K562 (cell line): ENCODE results near the gene TRIM14. TPM values are rescaled to one million over a fixed set of nuclear protein-coding genes. Genes with fewer than 3 reads are reported as not detected.
A peak's percentile ranks its signal among the peaks of the same experiment; 100 is the strongest.

Experiments
- ATAC-seq: fragments of 200-7000 bp; cut with Tn5 transposase; 3 replicates; pipeline ENCODE4 v1.9.1; 2020; ENCODE audit warnings: moderate library complexity
- BruUV-seq: library from RNA; stranded (reverse); fragments of 400-500 nt; replicated peaks from 2 replicates; lab custom pipeline; 2021; lab: Mats Ljungman, UMichigan
- CTCF ChIA-PET: fragments of 300-600 bp; formaldehyde crosslinking; extraction: SDS; loops from one replicate; lab custom pipeline; 2021; ENCODE audit warnings: low intra/inter-chr PET ratio; lab: Yijun Ruan, JAX
- POLR2A ChIA-PET: fragments of 300-600, 350-650 bp; sonication (Branson Sonifier 250); formaldehyde crosslinking; extraction: SDS; loops from one replicate; lab custom pipeline; 2021; ENCODE audit warnings: antibody characterized with exemption, inconsistent platforms; lab: Yijun Ruan, JAX
- DNase-seq, 4 experiments: peaks; one replicate each; pipeline versions ENCODE4 v3.0.0 to v3.0.0-alpha.2; 2011 to 2018; ENCODE audit warnings: low spot score in 3 of 4, mixed read lengths in 3 of 4; ENCODE audit errors: extremely low read depth in 1 of 4
- FAIRE-seq: peaks from 2 replicates; lab custom pipeline; 2011; peaks lifted over from hg19 to GRCh38; lab: Jason Lieb, UNC
- H2AFZ ChIP-seq: 2 replicates; pipeline ENCODE4 v1.6.0; 2011; ENCODE audit warnings: low read depth, low read length, control low read depth, inconsistent platforms
- H3K27ac ChIP-seq: fragments of 200-600 bp; 3 replicates; pipeline ENCODE4 v1.8.0; 2011; ENCODE audit warnings: low read depth, mild to moderate bottlenecking, control low read depth, inconsistent platforms, low read length, moderate library complexity, mixed read lengths; ENCODE audit errors: extremely low read depth
- H3K27me3 ChIP-seq, 2 experiments: fragments of 300-600 bp in 1 of 2; 2 replicates in 1 of 2; 3 replicates in 1 of 2; pipeline versions ENCODE4 v1.6.0 to v1.8.0; 2011; ENCODE audit warnings: inconsistent platforms in 2 of 2, low read length in 2 of 2, mild to moderate bottlenecking in 1 of 2, mixed read lengths in 1 of 2, moderate library complexity in 1 of 2; ENCODE audit not compliant: control insufficient read depth in 2 of 2, insufficient read depth in 2 of 2
- H3K36me3 ChIP-seq: fragments of 300-600 bp; 3 replicates; pipeline ENCODE4 v1.8.0; 2011; ENCODE audit warnings: mild to moderate bottlenecking, low read length, inconsistent platforms; ENCODE audit not compliant: control insufficient read depth, insufficient read depth
- H3K4me1 ChIP-seq, 2 experiments: fragments of 200-600 bp in 1 of 2; replicated peaks in 1 of 2; 2 replicates in 1 of 2; 3 replicates in 1 of 2; pipeline versions ENCODE4 v1.5.1 to v1.8.0; 2011; ENCODE audit warnings: inconsistent platforms in 2 of 2, low read length in 2 of 2, mild to moderate bottlenecking in 1 of 2, mixed read lengths in 1 of 2, moderate library complexity in 1 of 2; ENCODE audit not compliant: control insufficient read depth in 2 of 2, insufficient read depth in 2 of 2
- H3K4me2 ChIP-seq: 2 replicates; pipeline ENCODE4 v1.6.1; 2011; ENCODE audit warnings: low read length, control low read depth, inconsistent platforms, mixed read lengths; ENCODE audit not compliant: insufficient read depth
- H3K4me3 ChIP-seq: fragments of 200-600 bp; sonication (generic), shearing (Covaris generic); 2 replicates; pipeline ENCODE4 v1.5.1; 2016; ENCODE audit warnings: control low read depth, inconsistent platforms
- H3K79me2 ChIP-seq: fragments of 200-600 bp; 3 replicates; pipeline ENCODE4 v1.8.0; 2011; ENCODE audit warnings: low read length, inconsistent platforms; ENCODE audit not compliant: control insufficient read depth, insufficient read depth
- H3K9ac ChIP-seq, 2 experiments: 2 replicates each; pipeline versions ENCODE4 v1.6.0 to v1.6.1; 2011; ENCODE audit warnings: low read depth in 2 of 2, low read length in 2 of 2, control low read depth in 1 of 2, inconsistent platforms in 1 of 2, mild to moderate bottlenecking in 1 of 2, mixed read lengths in 1 of 2; ENCODE audit not compliant: insufficient read depth in 1 of 2
- H3K9me1 ChIP-seq: one replicate; pipeline ENCODE4 v1.6.0; 2011; ENCODE audit warnings: inconsistent platforms, mild to moderate bottlenecking, low read length, moderate library complexity; ENCODE audit not compliant: control insufficient read depth, insufficient read depth
- H3K9me3 ChIP-seq: replicated peaks from 2 replicates; pipeline ENCODE4 v1.5.1; 2011; ENCODE audit warnings: low read depth, low read length, inconsistent platforms; ENCODE audit not compliant: control insufficient read depth, insufficient read depth
- H4K20me1 ChIP-seq: replicated peaks from 2 replicates; pipeline ENCODE4 v1.6.1; 2011; ENCODE audit warnings: low read length, inconsistent platforms, mixed read lengths; ENCODE audit not compliant: control insufficient read depth, insufficient read depth
- ARID3B ChIP-seq: fragments of 250-450 bp; sonication (Bioruptor Pico); IDR thresholded peaks from 2 replicates; pipeline ENCODE4 v1.4.0; 2020; ENCODE audit warnings: borderline replicate concordance
- ID3 ChIP-seq, 2 experiments: fragments of 250-450 bp in 1 of 2; fragments of 450-650 bp in 1 of 2; sonication (Bioruptor Pico) in 1 of 2; IDR thresholded peaks; 2 replicates each; pipeline versions ENCODE4 v1.6.1 to v1.8.0; 2016 to 2021; ENCODE audit warnings: mild to moderate bottlenecking in 2 of 2, moderate library complexity in 2 of 2, missing compliant biosample characterization in 1 of 2, missing genetic modification characterization in 1 of 2
- KLF13 ChIP-seq: fragments of 450-650 bp; IDR thresholded peaks from 2 replicates; pipeline ENCODE4 v1.6.1; 2016; ENCODE audit warnings: missing genetic modification characterization, low read depth, mild to moderate bottlenecking, missing compliant biosample characterization, moderate library complexity, borderline replicate concordance
- MLLT1 ChIP-seq, 2 experiments: fragments of 450-650 bp; IDR thresholded peaks; 2 replicates each; pipeline ENCODE4 v1.6.1; 2016
- SMAD1 ChIP-seq: fragments of 150-350 bp; IDR thresholded peaks from 2 replicates; pipeline ENCODE4 v1.6.1; 2014; ENCODE audit warnings: low read length, low read depth; ENCODE audit not compliant: partially characterized antibody
- ZBTB8A ChIP-seq: fragments of 450-650 bp; IDR thresholded peaks from 2 replicates; pipeline ENCODE4 v1.6.1; 2018; ENCODE audit warnings: mild to moderate bottlenecking, moderate library complexity; ENCODE audit not compliant: partially characterized antibody
- ZNF274 ChIP-seq: IDR thresholded peaks from 2 replicates; pipeline ENCODE4 v1.6.1; 2011; ENCODE audit warnings: low read depth, mild to moderate bottlenecking, low read length, moderate library complexity, borderline replicate concordance
- ZNF75A ChIP-seq: fragments of 450-650 bp; formaldehyde crosslinking; IDR thresholded peaks from 2 replicates; pipeline ENCODE4 v1.4.0; 2020; ENCODE audit warnings: mild to moderate bottlenecking
- ZNF780A ChIP-seq: fragments of 250-450 bp; sonication (Bioruptor Pico); IDR thresholded peaks from 2 replicates; pipeline ENCODE4 v1.5.0; 2021; ENCODE audit warnings: mild to moderate bottlenecking
- ZNF79 ChIP-seq: fragments of 250-450 bp; sonication (Bioruptor Pico); IDR thresholded peaks from 2 replicates; pipeline ENCODE4 v1.4.0; 2020; ENCODE audit warnings: low read depth, mild to moderate bottlenecking, moderate library complexity
- WGBS: fragments of 100-300 bp; shearing (Covaris generic); methylation state at CpG from one replicate; pipeline ENCODE4 v1.1.6; 2016; ENCODE audit warnings: low coverage, mixed read lengths; ENCODE audit not compliant: insufficient coverage; ENCODE audit errors: missing lambda C conversion rate; 5-methylcytosine and 5-hydroxymethylcytosine counted together
- in situ Hi-C: fragments of 300-500 bp; cut with MboI; formaldehyde crosslinking; loops from 4 replicates; pipeline ENCODE4 v1.15.0; 2018; ENCODE audit warnings: inconsistent platforms, mixed read lengths
- intact Hi-C: fragments of 100-400 bp; cut with micrococcal nuclease; formaldehyde crosslinking; loops from 2 replicates; pipeline ENCODE4 v1.14.2; 2022
- polyA plus RNA-seq, 8 experiments: library from polyadenylated mRNA; depleted of rRNA in 4 of 8; stranded (reverse) in 5 of 8; unstranded in 3 of 8; fragments of >200 nt; fragmentation: Nextera tagmentation in 2 of 8; fragmentation: Illumina TruSeq in 1 of 8; extraction: Ambion mirVana in 2 of 8; extraction: Trizol in 1 of 8; gene quantifications; 2 replicates each; pipeline versions ENCODE4 v1.2.1 to v1.2.3, GENCODE V29; 2011 to 2014; ENCODE audit warnings: inconsistent platforms in 1 of 8, missing spikeins in 1 of 8
- total RNA-seq, 7 experiments: library from RNA; depleted of rRNA in 6 of 7; stranded (reverse); fragments of >200 nt in 6 of 7; fragmentation: Illumina TruSeq in 2 of 7; extraction: Trizol in 2 of 7; gene quantifications; 2 replicates each; pipeline versions ENCODE4 v1.2.1 to v1.2.3, GENCODE V29; 2011 to 2021; ENCODE audit warnings: low replicate concordance in 1 of 7
- TF ChIP-seq, protein P1 (sequence below): sonication (generic); formaldehyde crosslinking; IDR thresholded peaks from 2 replicates; pipeline ENCODE4 v1.8.0; 2023; ENCODE audit warnings: mild to moderate bottlenecking, missing genetic modification reagents
- TF ChIP-seq, protein P2 (sequence below): fragments of 250-450 bp; sonication (Bioruptor Pico); IDR thresholded peaks from 2 replicates; pipeline ENCODE4 v1.8.0; 2021; ENCODE audit warnings: mild to moderate bottlenecking, moderate library complexity

Gene TRIM14
- total and polyA plus RNA-seq, 9 of the 15 experiments (the other 6 are each of a cell fraction or from before 2014, with no cell fraction given): 7.6 to 41.0 (median 17.9) TPM

DNA sequence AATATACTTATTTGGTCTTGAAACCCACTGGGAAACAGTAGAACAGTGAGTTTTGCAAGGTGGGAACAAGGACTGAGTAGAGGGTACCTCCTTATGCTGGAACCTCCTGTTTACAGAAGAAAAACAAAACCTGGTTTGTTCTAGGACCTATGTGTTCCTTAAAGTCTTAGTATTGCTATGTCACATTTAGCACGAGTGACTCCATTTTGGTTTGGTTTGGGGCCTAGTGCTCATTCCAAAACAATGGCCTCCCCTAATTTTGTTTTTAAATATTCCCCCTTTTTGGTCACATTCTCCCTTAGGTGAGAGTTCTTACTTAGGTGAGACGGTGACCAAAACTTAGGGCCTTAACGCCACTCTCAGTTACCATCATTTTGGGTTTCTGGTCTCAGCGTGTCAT, 68.7 kb downstream of the TRIM14 start:
- no TSS peak for BruUV-seq
- Histone ChIP-seq H3K4me3 (no peak overlapping the region), H3K9me3 (no peaks in the 10 kb centered on the region), H3K4me1 (peaks cover 9 to 20% of the 10 kb centered on the region in 2 experiments; a peak in 3 of 5 replicates), H4K20me1 (no peaks in the 10 kb centered on the region), H3K4me2 (no peak overlapping the region), H3K27me3 (no peaks in the 10 kb centered on the region), H3K9me1 (no peaks in the 10 kb centered on the region), H3K79me2 (peaks cover 63% of the 10 kb centered on the region), H2AFZ (no peak overlapping the region), H3K36me3 (peaks cover 64% of the 10 kb centered on the region), H3K9ac (no peak overlapping the region), H3K27ac (no peak overlapping the region)
- no peak for DNase-seq
- in situ Hi-C loops (no loop called here), intact Hi-C loops (loop anchor here (10.0 kb wide), 1 partner anchor 356 kb away; the partner anchor contains the start of gene XPA)
- FAIRE-seq: no peak
- 95% methylated on average over 4 of the region's 4 CpGs for WGBS
- ATAC-seq: no peak
- CTCF ChIA-PET: no interaction called here
- POLR2A ChIA-PET: interaction anchor here (0.5 to 0.8 kb wide), 2 partner anchors 15 to 30 kb away, joined by 3 to 4 read pairs; no protein-coding TSS in a partner anchor
- TF ChIP-seq ZNF79 (CRISPR knock-in tag) (peak; percentile 71; the same call in 1 of the 2 replicates), KLF13 (tag) (peak; percentile 87), ZNF780A (CRISPR knock-in tag) (no peak), ID3 (CRISPR knock-in tag; IDR thresholded peaks at IDR 0.05) (peak; percentile 71; the same call in 1 of the 2 replicates), ID3 (tag; IDR thresholded peaks at IDR 0.05) (peak; percentile 96), SMAD1 (no peak), ZNF75A (CRISPR knock-in tag) (peak; percentile 29; the same call in 1 of the 2 replicates), ZNF274 (no peak), MLLT1 (IDR thresholded peaks at IDR 0.05) (no peak), ZBTB8A (no peak), ARID3B (CRISPR knock-in tag) (no peak)
- TF ChIP-seq, protein P1, sequence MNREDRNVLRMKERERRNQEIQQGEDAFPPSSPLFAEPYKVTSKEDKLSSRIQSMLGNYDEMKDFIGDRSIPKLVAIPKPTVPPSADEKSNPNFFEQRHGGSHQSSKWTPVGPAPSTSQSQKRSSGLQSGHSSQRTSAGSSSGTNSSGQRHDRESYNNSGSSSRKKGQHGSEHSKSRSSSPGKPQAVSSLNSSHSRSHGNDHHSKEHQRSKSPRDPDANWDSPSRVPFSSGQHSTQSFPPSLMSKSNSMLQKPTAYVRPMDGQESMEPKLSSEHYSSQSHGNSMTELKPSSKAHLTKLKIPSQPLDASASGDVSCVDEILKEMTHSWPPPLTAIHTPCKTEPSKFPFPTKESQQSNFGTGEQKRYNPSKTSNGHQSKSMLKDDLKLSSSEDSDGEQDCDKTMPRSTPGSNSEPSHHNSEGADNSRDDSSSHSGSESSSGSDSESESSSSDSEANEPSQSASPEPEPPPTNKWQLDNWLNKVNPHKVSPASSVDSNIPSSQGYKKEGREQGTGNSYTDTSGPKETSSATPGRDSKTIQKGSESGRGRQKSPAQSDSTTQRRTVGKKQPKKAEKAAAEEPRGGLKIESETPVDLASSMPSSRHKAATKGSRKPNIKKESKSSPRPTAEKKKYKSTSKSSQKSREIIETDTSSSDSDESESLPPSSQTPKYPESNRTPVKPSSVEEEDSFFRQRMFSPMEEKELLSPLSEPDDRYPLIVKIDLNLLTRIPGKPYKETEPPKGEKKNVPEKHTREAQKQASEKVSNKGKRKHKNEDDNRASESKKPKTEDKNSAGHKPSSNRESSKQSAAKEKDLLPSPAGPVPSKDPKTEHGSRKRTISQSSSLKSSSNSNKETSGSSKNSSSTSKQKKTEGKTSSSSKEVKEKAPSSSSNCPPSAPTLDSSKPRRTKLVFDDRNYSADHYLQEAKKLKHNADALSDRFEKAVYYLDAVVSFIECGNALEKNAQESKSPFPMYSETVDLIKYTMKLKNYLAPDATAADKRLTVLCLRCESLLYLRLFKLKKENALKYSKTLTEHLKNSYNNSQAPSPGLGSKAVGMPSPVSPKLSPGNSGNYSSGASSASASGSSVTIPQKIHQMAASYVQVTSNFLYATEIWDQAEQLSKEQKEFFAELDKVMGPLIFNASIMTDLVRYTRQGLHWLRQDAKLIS (CRISPR knock-in tag): no peak
- TF ChIP-seq, protein P2, sequence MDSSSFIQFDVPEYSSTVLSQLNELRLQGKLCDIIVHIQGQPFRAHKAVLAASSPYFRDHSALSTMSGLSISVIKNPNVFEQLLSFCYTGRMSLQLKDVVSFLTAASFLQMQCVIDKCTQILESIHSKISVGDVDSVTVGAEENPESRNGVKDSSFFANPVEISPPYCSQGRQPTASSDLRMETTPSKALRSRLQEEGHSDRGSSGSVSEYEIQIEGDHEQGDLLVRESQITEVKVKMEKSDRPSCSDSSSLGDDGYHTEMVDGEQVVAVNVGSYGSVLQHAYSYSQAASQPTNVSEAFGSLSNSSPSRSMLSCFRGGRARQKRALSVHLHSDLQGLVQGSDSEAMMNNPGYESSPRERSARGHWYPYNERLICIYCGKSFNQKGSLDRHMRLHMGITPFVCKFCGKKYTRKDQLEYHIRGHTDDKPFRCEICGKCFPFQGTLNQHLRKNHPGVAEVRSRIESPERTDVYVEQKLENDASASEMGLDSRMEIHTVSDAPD (CRISPR knock-in tag): 0 out of 2 replicates have a peak, but pooled peaks have one; percentile 42
